K562 (cell line): ENCODE measurements around the gene DYRK1A. TPM values are rescaled to one million over a fixed set of nuclear protein-coding genes. Genes with fewer than 3 reads are reported as not detected.

Experiments
- ATF1 ChIP-seq, 2 experiments: fragments of 450-650 bp in 1 of 2; IDR thresholded peaks; 2 replicates each; pipeline ENCODE4 v1.6.1; 2016; ENCODE audit warnings: missing compliant biosample characterization in 1 of 2, missing genetic modification characterization in 1 of 2
- DACH1 ChIP-seq: fragments of 450-650 bp; IDR thresholded peaks from 2 replicates; pipeline ENCODE4 v1.6.1; 2018; ENCODE audit not compliant: partially characterized antibody
- ELF4 ChIP-seq: fragments of 450-650 bp; formaldehyde crosslinking; IDR thresholded peaks from 2 replicates; pipeline ENCODE4 v1.4.0; 2022; ENCODE audit warnings: missing genetic modification characterization
- ESRRA ChIP-seq: fragments of 450-650 bp; IDR thresholded peaks from 2 replicates; pipeline ENCODE4 v1.6.1; 2014; ENCODE audit warnings: low read depth, mild to moderate bottlenecking, moderate library complexity, borderline replicate concordance
- FOSL1 ChIP-seq: fragments of 200-800 bp; sonication (Bioruptor generic); conservative IDR thresholded peaks from 2 replicates; pipeline ENCODE4 v1.6.1; 2016; ENCODE audit warnings: missing genetic modification characterization, missing compliant biosample characterization
- HDAC2 ChIP-seq: fragments of 450-650 bp; IDR thresholded peaks from 2 replicates; pipeline ENCODE4 v1.6.1; 2016; ENCODE audit warnings: mild to moderate bottlenecking
- KAT8 ChIP-seq: fragments of 450-650 bp; IDR thresholded peaks from 2 replicates; pipeline ENCODE4 v1.6.1; 2016; ENCODE audit warnings: low read depth, mild to moderate bottlenecking
- KDM1A ChIP-seq, 2 experiments: fragments of 450-650 bp; IDR thresholded peaks; 2 replicates each; pipeline ENCODE4 v1.6.1; 2016; ENCODE audit warnings: mild to moderate bottlenecking in 2 of 2
- TOE1 ChIP-seq, 2 experiments: fragments of 450-650 bp in 1 of 2; sonication (generic) in 1 of 2; formaldehyde crosslinking in 1 of 2; IDR thresholded peaks; 2 replicates each; pipeline versions ENCODE4 v1.7.1 to v1.8.0; 2016 to 2022; ENCODE audit warnings: borderline replicate concordance in 2 of 2, mild to moderate bottlenecking in 2 of 2, antibody characterized with exemption in 1 of 2, inconsistent platforms in 1 of 2, low read depth in 1 of 2, missing genetic modification reagents in 1 of 2, moderate library complexity in 1 of 2
- ZBTB1 ChIP-seq: sonication (generic); formaldehyde crosslinking; IDR thresholded peaks from 2 replicates; pipeline ENCODE4 v1.8.1; 2023; ENCODE audit warnings: missing genetic modification reagents, low read depth, mild to moderate bottlenecking, borderline replicate concordance
- polyA plus RNA-seq, 8 experiments: library from polyadenylated mRNA; depleted of rRNA in 4 of 8; stranded (reverse) in 5 of 8; unstranded in 3 of 8; fragments of >200 nt; fragmentation: Nextera tagmentation in 2 of 8; fragmentation: Illumina TruSeq in 1 of 8; extraction: Ambion mirVana in 2 of 8; extraction: Trizol in 1 of 8; gene quantifications; 2 replicates each; pipeline versions ENCODE4 v1.2.1 to v1.2.3, GENCODE V29; 2011 to 2014; ENCODE audit warnings: inconsistent platforms in 1 of 8, missing spikeins in 1 of 8
- total RNA-seq, 7 experiments: library from RNA; depleted of rRNA in 6 of 7; stranded (reverse); fragments of >200 nt in 6 of 7; fragmentation: Illumina TruSeq in 2 of 7; extraction: Trizol in 2 of 7; gene quantifications; 2 replicates each; pipeline versions ENCODE4 v1.2.1 to v1.2.3, GENCODE V29; 2011 to 2021; ENCODE audit warnings: low replicate concordance in 1 of 7
- TF ChIP-seq, protein P1 (sequence below): fragments of 450-650 bp; formaldehyde crosslinking; IDR thresholded peaks from 2 replicates; pipeline ENCODE4 v1.4.0; 2022; ENCODE audit warnings: mild to moderate bottlenecking, moderate library complexity
- TF ChIP-seq, protein P2 (sequence below): sonication (generic); formaldehyde crosslinking; IDR thresholded peaks from 2 replicates; pipeline ENCODE4 v1.8.1; 2022; ENCODE audit warnings: missing genetic modification reagents

Gene DYRK1A
- total and polyA plus RNA-seq, 9 of the 15 experiments (the other 6 are each of a cell fraction or from before 2014, with no cell fraction given), result 3.7 to 64.8 (median 42.3) TPM

DNA sequence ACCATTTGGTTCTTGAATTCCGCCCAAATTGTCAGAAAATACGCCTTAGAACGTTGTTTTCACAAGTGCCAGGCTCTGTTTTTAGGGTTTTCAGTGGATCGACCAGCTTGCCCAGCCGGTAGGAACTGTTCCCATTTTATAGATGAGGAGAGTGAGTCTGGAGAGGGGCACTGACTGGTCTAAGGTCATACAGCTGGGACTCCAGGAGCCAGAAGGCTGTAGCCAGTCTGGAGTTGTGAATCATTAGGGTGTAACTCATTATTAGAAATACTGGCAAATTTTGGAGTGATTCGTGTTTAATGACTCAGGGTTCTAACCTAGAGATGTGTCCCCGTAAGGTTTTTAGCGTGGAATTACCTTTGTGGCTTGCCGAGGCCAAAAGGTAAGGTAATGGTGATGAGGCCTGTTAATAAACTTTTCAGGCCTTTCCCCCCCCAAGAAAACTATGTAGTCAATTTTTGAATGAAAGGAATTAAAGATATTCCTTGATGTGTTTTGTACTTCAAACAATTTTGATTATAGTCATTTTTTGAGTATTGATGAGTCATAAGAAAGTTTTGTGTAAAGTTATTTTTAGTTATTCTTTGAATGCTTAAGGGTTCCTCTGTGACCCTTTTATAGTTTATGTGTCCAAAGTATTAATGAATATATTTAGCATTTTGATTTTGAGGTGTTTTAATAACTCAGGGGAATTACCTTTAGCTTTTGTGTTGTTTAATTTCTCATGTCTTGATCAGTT lies 2.1 kb downstream of the DYRK1A start (continued):
- peak; percentile 17; the same call in 1 of the 2 replicates for TF ChIP-seq TOE1 (IDR thresholded peaks at IDR 0.05; ENCODE audit: borderline replicate concordance)
- TF ChIP-seq TOE1 (CRISPR knock-in tag; IDR thresholded peaks at IDR 0.05; ENCODE audit: borderline replicate concordance, low read depth), result no peak
- TF ChIP-seq ZBTB1 (CRISPR knock-in tag), result no peak
- TF ChIP-seq HDAC2, result peak; percentile 95; the same call in 1 of the 2 replicates
- TF ChIP-seq DACH1, result peak; percentile 55
- no peak for TF ChIP-seq KAT8
- peak; percentile 61; the same call in 1 of the 2 replicates for TF ChIP-seq FOSL1
- TF ChIP-seq KDM1A (IDR thresholded peaks at IDR 0.05), result peak; percentile 93 to 98
- no peak for TF ChIP-seq ELF4 (CRISPR knock-in tag)
- TF ChIP-seq, protein P1, sequence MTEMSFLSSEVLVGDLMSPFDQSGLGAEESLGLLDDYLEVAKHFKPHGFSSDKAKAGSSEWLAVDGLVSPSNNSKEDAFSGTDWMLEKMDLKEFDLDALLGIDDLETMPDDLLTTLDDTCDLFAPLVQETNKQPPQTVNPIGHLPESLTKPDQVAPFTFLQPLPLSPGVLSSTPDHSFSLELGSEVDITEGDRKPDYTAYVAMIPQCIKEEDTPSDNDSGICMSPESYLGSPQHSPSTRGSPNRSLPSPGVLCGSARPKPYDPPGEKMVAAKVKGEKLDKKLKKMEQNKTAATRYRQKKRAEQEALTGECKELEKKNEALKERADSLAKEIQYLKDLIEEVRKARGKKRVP (CRISPR knock-in tag), result no peak
- TF ChIP-seq ATF1 (CRISPR knock-in tag; IDR thresholded peaks at IDR 0.05), result no peak
- TF ChIP-seq ATF1 (tag; IDR thresholded peaks at IDR 0.05), result peak; percentile 31; the same call in 1 of the 2 replicates
- TF ChIP-seq, protein P2, sequence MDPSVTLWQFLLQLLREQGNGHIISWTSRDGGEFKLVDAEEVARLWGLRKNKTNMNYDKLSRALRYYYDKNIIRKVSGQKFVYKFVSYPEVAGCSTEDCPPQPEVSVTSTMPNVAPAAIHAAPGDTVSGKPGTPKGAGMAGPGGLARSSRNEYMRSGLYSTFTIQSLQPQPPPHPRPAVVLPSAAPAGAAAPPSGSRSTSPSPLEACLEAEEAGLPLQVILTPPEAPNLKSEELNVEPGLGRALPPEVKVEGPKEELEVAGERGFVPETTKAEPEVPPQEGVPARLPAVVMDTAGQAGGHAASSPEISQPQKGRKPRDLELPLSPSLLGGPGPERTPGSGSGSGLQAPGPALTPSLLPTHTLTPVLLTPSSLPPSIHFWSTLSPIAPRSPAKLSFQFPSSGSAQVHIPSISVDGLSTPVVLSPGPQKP (CRISPR knock-in tag), result no peak
- TF ChIP-seq ESRRA, result peak; percentile 99
